DLD1 (cell line): Measurements from ENCODE around the gene TNS2.
"Not testable (repeated sequence)": the region's sequence is repeated elsewhere in the genome, so short reads cannot be mapped to it uniquely, and the experiment has no call there.

Experiments
- in situ Hi-C: cut with HindIII; loops from 2 replicates; pipeline ENCODE4 v1.10.0; 2017; ENCODE audit warnings: low sequenced_read_pairs

Gene TNS2, protein sequence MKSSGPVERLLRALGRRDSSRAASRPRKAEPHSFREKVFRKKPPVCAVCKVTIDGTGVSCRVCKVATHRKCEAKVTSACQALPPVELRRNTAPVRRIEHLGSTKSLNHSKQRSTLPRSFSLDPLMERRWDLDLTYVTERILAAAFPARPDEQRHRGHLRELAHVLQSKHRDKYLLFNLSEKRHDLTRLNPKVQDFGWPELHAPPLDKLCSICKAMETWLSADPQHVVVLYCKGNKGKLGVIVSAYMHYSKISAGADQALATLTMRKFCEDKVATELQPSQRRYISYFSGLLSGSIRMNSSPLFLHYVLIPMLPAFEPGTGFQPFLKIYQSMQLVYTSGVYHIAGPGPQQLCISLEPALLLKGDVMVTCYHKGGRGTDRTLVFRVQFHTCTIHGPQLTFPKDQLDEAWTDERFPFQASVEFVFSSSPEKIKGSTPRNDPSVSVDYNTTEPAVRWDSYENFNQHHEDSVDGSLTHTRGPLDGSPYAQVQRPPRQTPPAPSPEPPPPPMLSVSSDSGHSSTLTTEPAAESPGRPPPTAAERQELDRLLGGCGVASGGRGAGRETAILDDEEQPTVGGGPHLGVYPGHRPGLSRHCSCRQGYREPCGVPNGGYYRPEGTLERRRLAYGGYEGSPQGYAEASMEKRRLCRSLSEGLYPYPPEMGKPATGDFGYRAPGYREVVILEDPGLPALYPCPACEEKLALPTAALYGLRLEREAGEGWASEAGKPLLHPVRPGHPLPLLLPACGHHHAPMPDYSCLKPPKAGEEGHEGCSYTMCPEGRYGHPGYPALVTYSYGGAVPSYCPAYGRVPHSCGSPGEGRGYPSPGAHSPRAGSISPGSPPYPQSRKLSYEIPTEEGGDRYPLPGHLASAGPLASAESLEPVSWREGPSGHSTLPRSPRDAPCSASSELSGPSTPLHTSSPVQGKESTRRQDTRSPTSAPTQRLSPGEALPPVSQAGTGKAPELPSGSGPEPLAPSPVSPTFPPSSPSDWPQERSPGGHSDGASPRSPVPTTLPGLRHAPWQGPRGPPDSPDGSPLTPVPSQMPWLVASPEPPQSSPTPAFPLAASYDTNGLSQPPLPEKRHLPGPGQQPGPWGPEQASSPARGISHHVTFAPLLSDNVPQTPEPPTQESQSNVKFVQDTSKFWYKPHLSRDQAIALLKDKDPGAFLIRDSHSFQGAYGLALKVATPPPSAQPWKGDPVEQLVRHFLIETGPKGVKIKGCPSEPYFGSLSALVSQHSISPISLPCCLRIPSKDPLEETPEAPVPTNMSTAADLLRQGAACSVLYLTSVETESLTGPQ (N-terminal part only)

DNA sequence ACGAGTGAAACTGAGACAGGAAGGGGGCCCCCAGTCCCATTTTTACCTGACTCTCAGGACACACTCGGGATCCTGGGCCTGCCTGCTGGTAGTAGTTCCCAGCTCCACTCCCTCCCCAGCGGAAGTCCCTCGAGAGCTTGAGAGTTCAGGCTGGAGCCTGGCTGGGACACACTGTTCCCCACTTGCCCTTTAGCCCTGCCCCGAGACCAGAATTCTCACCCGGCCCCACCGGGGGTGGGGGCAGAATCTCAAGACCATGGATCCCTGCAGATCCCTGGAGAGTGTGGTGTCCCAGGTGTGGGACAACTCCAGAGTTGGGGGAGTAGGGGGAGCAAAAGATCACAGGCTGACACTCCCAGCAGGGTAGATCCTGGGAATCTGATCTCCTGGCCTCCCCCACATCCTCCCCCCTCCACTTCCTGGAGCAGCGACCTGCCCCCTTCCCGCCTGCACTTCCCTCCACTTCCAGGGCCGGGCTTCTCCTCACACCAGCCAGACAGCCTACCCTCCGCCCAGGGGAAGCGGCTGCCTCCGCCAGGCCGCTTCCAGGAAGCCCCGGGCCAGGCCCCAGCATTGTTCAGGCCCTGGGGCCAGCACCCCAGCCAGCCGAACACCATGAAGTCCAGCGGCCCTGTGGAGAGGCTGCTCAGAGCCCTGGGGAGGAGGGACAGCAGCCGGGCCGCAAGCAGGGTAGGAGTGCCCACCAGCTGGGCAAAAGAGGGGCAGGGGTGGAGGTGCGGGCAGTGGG lies at the start of gene TNS2:
TNS2 (plus strand) TSS at position 495 of the 748 bp plus-strand sequence; CDS start at position 616, 121 bp downstream.
- in situ Hi-C loops = no loop called here

DNA sequence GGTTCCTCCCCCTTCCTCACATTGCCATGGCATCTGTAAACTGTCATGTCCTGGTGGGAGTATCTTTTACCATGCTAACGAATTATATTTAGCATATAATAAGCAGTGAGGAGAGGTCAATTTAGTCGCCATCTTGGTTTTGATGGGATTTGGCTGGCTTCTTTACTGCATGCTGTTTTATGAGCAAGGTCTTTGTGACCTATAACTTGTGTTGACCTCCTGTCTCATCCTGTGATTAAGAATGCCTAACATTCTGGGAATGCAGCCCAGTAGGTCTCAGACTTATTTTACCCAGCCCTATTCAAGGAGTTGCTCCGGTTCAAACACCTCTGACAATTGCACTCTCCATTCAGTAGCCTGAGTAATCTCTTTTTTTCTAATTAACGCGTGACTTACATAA lies 45.7 kb upstream of the TNS2 start:
- in situ Hi-C loops = no loop called here

DNA sequence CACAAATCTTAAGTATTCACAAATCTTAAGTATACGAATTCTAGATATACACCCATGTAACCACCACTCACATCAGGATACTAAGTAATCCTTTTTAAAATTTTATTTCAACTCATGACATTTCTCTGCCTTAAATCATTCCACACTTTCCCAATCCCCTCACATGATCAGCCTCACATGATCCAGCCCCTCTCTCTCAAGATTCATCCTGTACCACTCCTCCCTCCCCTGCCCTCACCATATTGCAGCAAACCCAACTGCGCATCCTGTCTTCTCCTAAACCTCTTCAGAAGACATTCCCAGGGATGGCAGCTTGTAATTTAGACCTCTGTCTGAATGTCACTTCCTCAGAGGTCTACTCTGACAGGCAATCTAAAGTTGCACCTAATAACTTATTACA lies 45.3 kb upstream of the TNS2 start:
- in situ Hi-C loops = no loop called here

DNA sequence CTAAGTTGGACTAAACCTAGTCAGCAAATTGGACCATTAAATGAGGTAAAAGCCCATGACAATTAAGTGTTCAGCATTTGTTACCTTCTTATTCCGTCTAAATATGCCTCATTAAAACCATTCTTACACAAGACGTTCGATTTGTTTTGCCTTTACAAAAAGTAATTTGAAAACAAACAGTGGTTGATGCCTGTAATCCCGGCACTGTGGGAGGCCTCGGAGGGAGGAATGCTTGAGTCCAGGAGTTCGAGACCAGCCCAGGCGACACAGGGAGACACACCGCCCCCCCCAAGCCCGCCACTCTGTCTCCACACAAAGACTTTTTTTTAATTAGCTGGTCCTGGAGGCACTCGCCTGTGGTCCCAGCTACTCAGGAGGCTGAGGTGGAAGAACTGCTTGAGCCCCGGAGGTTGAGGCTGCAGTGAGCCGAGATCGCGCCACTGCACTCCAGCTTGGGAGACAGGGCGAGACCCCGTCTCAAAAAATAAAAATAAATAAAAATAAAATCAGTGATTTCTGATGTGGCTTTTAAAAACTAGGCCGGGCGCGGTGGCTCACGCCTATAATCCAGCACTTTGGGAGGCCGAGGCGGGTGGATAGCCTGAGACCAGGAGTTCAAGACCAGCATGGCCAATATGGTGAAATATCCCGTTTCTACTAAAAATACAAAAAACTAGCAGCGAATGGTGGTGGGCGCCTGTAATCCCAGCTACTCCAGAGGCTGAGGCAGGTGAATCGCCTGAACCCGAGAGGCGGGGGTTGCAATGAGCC lies 44.5 kb upstream of the TNS2 start:
- in situ Hi-C loops = no loop called here

DNA sequence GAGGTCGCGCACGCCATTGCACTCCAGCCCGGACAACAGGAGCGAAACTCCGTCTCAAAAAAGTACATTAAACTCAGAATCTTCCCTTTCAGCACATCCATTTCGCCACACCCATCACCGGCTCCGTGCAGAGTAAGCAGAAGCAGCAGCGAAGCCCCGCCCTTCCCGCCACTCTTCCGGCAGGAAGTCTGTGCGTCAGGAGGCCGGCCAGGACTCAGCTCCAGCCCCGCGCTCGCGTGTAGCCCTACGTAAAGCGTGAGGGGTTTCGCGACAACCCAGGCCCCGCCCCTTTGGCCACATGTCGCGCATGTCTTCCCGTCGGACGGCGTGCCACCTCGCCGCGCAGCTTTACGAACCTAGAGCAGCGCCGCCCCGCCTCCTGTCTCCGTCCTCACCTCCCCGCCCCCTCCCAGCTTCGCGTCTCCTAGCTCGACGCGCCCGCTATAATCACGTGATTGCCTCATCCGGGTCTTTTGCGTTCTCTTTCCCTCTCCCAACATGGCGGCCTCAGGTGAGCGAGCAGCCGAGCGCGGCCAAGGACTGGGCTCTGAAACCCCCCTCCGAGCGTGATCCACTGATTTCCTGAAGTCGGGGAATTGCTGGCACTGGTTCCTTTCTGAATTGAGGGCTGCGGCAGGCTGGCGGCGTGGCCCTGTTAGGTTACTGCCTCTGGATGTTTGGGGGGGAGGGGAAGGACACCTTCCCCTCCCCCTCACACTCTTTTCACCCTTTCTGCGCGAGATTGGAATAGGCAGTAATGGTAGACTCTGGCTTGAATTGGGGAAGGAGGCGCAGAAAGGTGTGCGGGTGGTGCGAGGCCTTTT lies 43.7 kb upstream of the TNS2 start, which contains the start of gene EIF4B:
EIF4B (plus strand) TSS at position 471 of the 824 bp plus-strand sequence; CDS start at position 499, 28 bp downstream.
- in situ Hi-C loops = no loop called here

DNA sequence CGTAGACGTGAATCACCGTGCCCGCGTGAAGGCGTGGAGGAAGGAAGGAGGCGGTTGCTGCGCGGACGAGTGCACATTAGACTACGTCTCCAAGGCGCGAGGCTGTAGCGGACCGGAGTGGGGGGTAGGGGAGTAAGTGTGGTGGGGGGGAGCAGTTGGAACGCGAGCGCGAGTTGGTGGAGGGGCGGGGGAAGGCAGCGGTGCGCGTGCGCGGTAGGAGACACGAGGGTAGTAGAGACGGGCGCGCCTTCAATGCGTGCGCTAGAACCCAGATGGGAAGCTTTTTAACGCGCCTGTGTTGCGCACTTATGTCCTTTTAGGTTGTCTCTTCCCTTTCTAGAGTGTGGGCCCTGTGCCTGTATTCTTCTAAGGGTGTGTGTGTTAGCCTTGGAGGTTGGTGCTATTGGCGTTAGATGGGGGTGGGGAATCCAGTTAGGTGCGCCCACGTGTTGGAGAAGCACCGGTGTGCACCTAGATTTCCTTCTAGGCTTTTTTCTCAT lies 43.0 kb upstream of the TNS2 start:
- in situ Hi-C loops = no loop called here

DNA sequence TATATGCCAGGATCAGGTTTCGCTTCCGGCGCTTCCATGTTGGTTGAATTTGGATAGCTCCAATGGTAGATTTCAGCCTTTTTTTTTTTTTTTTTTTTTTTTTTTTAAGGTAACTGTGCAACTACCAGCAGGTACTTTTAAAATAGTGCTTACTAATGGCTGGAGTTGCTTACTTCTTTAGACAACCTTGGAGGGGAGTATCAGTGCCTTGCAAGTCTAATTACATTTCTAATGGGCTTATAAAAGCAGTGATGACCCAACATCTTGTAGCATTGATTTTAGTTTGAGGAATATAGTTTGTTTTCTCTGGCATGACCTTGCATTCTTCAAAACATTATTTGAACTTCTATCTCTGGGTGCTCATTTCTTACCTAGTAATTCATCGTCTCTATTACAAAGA lies 42.5 kb upstream of the TNS2 start:
- in situ Hi-C loops = no loop called here

DNA sequence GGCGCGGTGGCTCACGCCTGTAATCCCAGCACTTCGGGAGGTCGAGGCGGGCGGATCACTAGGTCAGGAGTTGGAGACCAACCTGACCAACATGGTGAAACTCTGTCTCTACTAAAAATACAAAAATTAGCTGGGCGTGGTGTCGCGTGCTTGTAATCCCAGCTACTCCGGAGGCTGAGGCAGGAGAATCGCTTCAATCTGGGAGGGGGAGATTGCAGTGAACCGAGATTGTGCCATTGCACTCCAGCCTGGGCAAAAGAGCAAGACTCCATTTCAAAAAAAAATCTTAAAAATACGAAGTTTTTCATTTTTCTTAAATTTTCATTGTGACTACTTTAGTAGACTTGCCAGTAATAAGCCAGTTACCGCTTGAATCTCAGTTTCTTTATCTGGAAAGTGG lies 41.1 kb upstream of the TNS2 start:
- in situ Hi-C loops = not testable (repeated sequence)

DNA sequence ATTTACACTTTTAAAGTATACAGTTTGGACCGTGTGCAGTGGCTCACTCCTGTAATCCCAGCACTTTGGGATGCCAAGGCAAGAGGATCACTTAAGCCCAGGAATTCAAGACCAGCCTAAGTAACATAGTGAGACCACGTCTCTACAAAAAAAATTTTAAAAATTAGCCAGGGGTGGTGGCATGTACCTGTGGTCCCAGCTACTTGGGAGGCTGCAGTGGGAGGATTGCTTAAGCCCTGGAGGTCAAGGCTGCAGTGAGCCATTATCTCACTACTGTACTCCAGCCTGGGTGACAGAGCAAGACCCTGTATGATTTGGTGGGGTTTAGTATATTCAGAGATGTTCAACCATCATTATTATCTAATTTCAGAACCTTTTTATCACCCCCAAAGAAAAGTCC lies 38.9 kb upstream of the TNS2 start:
- in situ Hi-C loops = no loop called here

DNA sequence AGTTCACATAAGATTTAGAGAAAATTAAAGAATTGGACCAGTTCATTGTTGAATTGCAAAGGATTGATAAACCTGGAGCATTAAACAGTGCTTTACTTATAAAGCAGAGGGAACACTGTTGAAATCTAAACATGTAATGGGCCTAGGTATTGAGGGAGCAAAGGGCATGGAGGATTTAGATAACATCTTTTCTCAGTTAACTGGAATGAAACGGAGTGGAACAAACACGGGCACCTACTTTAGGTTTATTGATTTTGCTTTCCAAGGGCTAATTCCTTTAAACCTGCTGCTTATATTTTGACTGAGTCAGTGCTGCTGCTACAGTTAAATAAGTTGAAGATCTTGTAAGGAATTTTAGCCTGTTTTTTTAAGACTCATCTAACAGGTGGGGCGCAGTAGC lies 38.0 kb upstream of the TNS2 start:
- in situ Hi-C loops = no loop called here

DNA sequence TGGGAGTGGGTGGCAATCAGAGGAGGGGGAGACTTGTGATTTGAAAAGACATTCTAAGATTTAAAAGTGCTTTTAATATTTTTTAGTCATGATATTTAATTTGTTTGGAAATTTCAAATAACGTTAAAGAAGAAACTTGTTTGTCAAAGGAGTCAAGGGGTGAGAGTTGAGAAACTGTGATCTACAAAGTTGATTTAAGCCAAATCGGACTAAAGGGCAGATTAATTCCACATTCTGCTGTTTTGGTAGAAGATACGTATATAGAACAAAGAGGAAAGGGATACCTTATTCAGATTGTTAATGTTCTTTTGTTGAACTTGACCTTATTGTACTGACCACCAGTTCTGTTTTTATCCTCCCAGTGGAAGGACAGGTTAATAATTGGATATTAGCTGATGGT lies 36.9 kb upstream of the TNS2 start:
- in situ Hi-C loops = no loop called here

DNA sequence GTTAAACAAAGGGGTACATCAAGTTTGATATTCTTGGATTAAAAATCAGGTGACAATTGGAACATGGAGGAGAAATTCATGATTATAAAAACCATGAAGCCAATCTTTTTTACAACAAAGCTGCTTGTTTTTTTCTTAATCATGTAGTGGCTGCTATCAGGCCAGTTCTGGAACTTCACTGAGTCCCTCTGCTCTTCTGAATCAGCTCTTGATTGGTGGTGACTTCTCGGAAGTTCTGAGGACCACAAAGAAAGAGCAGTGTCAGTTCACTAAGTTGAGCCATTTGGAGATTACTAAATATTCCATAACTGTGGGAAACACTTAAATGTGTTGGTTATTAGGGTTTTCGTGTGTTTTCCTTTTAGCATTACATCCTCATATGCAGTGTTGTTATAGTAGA lies 35.2 kb upstream of the TNS2 start:
- in situ Hi-C loops = no loop called here

DNA sequence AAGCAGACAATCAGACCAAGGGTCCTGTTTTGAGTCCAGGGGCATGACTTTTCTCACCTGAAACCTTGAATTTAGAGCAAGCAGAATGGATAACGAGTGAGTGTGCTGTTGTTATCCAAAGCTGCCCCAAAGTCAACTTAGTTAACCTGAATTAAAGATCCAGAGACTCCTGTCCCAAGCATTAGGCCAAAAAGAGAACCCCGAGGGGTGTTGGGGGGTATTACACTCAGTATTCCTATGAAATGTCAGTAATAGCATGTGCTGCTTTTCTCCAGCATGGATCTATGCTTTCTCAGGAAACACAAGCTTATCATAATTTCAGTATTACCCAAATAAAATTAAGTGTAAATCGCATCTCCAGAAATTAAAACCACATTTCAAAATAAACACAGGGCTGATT lies 24.6 kb upstream of the TNS2 start:
- in situ Hi-C loops = no loop called here

DNA sequence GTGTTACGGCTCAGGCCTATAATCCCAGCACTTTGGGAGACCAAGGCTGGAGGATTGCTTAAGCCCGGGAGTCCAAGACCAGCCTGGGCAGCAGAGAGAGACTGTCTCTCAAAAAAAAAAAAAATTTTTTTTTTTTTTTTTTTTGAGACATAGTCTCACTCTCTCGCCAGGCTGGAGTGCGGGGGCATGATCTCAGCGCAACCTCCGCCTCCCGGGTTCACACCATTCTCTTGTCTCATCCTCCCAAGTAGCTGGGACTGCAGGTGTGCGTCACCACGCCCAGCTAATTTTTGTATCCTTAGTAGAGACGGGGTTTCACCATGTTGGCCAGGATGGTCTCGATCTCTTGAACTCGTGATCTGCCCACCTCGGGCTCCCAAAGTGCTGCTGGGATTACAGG lies 22.9 kb upstream of the TNS2 start:
- in situ Hi-C loops = not testable (repeated sequence)

DNA sequence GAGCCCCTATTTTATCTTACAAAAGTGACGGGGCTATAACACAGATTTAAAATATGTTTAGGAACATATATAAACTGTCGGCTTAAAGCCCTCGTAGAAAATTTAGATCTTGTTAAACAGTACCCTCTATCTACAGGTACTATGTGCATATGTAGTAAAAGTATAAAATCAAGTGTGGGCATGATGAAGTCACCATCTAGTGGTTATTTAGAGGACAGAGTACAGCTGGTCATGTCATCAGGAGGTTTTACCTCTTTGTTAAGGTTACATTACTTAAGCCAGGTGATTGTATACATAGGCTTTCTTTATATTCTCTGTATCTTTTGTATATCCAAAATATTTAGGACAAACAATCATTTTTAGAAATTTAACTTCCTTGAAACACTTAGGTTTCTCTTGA lies 18.2 kb upstream of the TNS2 start:
- in situ Hi-C loops = no loop called here

DNA sequence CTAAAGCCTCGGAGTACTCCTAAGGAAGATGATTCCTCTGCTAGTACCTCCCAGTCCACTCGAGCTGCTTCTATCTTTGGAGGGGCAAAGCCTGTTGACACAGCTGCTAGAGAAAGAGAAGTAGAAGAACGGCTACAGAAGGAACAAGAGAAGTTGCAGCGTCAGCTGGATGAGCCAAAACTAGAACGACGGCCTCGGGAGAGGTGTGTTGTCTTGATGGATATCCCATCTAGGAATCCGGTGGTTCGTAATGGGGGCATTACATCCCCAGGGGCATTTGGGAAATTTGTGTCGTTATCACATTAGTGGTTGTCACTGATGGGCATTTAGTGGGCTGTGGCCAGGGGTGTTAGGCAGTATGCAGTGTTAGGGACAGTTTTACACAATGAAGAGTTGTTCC lies 16.0 kb upstream of the TNS2 start:
- in situ Hi-C loops = not testable (repeated sequence)

DNA sequence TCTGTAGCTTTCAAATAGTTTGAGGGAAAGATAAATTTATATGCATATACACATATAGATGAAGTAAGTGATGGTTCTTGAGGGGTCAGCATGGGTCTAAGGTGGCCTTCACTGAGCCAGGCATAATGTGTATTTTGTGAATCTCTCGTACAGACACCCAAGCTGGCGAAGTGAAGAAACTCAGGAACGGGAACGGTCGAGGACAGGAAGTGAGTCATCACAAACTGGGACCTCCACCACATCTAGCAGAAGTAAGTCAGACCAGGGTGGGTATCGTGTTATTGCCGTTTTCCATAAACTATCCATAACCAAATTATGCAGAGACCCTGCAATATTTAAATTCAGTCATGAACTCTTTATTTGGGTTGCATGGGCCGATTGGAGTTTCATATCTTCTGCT lies 15.4 kb upstream of the TNS2 start:
- in situ Hi-C loops = no loop called here

DNA sequence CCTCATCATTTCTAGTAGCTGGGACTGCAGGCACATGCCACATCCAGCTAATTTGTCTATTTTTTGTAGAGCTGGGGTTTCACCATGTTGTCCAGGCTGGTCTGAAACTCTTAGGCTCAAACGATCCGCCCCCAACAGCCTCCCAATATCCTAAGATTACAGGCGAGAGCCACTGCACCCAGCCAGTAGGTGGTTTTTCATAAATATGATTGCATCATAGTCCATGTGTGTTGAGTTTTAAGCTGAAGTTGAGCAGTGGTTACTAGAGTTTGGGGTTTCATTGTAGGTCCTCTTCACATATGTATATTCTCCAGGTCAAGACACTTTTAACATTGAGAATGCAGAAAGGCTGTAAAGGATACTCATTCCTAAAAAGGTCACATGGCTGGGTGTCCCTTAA lies 13.1 kb upstream of the TNS2 start:
- in situ Hi-C loops = no loop called here

DNA sequence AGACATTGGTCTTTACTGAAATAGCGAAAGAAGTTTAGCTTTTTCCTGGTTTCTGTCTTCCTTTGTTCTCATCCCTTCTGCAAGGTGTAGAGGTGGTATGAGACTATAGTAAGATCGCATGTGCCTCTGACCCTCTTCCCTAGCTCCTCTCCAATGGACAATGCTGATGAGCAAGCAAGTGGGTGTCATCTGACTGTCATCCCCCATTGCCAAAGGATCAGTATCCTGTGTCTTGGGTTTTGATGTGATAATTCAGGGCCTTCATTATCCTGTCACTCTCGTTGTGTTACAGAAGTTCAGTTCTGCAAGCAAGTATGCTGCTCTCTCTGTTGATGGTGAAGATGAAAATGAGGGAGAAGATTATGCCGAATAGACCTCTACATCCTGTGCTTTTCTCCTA lies 10.0 kb upstream of the TNS2 start:
- in situ Hi-C loops = no loop called here
